HG03066 (cell line): Measurements from ENCODE around the gene RFXANK.
"Not testable (repeated sequence)": the region's sequence is repeated elsewhere in the genome, so short reads cannot be mapped to it uniquely, and the experiment has no call there.

Experiments used
- ATAC-seq: cut with Tn5 transposase; IDR thresholded peaks from one replicate; pipeline ENCODE4 v1.9.1; 2021; ENCODE audit warnings: low read depth; ENCODE audit not compliant: unreplicated experiment

The RFXANK gene, protein sequence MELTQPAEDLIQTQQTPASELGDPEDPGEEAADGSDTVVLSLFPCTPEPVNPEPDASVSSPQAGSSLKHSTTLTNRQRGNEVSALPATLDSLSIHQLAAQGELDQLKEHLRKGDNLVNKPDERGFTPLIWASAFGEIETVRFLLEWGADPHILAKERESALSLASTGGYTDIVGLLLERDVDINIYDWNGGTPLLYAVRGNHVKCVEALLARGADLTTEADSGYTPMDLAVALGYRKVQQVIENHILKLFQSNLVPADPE

DNA sequence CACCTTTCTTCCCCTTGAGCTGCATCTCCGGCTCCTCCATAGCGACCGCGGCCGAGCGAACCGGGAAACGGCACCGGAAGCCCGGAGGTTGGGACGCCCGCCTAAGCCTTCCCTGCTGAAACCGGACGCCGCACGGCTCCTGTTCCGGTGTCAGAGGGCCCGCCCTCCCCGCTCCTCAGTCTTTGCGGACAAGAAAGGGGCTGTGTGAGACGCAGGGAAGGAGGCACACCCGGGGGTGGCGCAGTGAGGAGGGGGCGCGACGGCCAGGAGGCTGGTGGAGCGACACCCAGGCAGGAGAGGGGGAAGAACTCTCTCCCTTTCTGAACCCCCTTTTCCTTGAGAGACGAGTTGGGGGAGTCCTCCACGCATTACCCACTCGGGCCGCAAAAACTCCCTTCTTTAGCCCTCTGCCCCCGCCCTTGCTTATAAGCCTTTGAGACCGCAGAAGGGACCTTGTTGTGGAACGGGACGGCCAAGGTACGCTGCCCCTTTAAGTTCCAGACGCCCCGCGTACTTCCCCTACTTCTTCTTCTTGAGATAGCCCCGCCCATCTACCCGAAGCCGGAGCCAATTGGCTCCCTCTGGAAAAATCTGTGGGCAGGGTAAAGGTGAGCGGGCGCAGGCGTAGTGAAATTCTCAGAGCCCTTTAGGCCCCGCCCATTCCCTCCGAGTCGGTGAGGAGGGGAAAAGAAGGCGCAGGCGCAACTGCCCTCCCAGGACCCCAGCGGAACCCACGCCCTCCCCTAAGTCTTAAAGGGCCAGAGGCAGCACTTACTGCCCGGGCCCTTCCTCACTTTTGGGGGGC, at the start of gene RFXANK, which contains the start of gene BORCS8:
TSS of gene RFXANK (plus strand) at position 181 of the 805 bp plus-strand sequence. CDS start 1,689 bp downstream, outside the sequence.
TSS of gene BORCS8 (minus strand) at position 75 of the 805 bp plus-strand sequence. CDS start at position 40, 35 bp downstream.
- peak; percentile 83 for ATAC-seq

DNA sequence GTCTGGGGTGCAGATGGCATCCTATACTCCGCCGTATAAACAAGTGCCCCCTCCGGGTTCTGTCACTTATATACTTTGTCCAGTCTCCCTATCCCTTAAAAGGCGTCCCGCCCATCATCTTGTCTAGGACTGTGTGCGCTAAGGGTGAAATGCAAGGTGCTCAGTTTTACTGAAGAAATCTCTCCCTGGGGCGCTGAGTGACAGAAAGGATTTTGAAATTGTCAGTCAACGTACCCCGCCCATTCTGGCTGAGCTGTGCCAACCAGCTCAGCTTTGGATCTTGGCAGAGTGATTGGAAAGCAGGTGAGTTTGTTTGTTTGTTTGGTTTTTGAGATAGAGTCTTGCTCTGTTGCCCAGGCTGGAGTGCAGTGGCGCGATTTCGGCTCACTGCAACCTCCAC, 49.7 kb upstream of the RFXANK start:
- no peak for ATAC-seq

DNA sequence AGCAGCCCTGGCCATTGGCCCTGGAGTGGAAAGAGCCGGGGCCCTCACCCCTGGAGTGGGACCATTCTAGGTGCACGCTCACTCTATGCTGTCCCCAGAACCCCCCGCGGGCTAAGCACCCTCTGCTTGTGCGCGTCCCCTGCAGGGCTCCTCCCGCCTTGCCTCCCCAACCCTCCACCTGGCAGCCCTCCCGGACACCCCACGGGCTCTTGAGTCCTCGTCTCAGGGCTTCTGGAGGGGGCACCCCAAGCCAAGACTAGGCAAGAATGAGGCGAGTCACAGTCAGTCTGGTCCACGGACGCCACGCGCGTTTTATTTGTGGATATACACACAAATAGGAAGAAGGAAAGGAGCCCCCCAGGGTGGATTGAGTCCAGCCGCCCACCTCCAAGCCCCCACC, 46.8 kb upstream of the RFXANK start:
- ATAC-seq: no peak

DNA sequence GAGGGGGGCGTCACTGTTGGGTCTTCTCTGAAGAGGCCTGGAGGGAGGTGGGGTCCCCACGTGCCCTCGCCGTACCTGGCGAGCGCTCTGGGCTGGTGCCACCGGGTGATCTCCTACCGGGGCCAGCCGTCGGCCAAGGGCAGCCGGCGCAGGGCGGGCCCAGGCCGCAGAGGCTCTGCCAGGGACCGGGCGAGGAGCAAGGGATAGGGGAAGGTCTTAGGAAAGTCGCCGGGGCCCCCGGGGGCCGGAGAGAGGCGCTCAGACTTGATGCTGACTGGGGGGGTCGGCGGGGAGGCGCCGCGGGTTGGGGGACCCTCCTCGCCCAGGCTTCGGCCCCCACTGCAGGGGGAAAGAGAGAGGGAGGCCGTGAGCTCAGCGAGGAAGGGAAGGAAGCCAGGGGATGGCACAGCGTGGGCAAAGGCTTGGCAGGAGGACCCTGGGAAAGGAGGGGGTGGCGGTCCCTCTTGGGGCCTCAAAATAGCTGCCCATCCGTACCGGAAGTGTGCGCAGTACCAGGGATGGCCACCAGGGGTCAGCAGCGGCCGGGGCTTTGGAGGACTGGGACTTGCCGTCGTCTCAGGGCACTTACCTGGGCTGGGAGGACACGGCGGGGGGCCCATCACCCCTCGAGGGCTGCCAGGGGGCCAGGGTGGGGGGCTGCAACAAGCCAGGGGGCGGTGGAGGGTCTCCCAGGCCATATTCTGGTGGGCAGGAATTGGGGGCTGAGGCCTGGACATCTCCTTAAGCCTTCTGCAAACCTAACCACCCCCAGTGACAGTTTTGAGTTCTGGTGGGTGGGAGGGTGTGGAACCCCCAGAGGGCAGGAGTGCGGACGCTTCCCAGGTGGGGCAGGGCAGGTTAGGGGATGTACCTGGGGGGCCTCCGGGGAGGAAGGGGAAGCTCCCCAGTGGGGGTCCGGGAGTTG, 46.1 kb upstream of the RFXANK start:
- no peak for ATAC-seq

DNA sequence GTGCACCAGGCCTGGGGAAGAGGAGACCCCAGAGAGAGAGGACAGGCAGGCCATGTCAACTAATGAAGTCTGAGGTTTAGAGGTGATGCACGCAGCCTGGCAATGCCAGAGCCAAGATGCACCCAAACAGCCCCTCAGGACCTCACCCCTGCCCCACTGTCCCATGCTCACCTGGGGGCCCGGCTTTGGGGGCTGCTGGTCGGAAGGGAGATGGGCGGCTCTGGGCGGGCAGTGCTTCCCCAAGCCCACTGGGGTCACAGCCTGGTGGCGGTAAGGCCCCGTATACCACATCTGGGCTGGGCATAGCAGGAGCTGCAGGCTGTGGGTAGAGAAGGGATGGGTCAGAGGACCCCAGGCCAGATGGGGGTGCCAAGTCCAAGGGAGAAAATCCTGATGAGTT, 45.2 kb upstream of the RFXANK start:
- ATAC-seq: no peak

DNA sequence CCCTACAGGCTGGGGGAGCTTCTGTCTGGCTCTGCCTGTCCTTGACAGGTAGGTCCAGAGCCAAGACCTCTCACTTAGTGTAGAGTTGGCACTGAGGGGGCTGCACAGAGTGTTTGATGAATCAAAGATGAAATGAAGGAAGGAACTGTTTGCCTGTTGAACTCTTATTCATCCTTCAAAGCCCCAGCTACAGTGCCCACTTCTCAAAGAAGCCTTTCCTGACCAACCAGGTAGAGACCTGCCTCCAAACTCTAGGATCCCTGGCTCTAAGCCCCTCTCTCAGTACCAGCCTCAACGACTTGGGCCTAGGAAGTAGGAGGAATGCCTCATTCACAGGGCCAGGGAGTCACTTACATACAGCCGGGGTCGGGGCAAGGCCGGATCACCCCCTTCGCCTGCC, 44.7 kb upstream of the RFXANK start:
- no peak for ATAC-seq

DNA sequence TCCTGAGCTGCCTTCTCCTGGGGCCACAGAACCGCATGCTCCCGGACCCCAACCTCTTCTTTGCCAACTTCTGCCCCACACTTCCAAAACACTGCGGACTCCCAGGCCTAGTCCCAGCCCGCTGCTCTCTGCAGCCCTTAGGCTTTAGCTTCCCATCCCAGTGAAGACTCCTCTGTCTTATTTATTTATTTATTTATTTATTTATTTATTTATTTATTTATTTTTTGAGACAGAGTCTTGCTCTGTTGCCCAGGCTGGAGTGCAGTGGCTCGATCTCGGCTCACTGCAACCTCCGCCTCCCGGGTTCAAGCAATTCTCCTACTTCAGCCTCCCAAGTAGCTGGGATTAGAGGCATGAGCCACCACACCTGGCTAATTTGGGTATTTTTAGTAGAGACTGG, 43.6 kb upstream of the RFXANK start:
- ATAC-seq: not testable (repeated sequence)

DNA sequence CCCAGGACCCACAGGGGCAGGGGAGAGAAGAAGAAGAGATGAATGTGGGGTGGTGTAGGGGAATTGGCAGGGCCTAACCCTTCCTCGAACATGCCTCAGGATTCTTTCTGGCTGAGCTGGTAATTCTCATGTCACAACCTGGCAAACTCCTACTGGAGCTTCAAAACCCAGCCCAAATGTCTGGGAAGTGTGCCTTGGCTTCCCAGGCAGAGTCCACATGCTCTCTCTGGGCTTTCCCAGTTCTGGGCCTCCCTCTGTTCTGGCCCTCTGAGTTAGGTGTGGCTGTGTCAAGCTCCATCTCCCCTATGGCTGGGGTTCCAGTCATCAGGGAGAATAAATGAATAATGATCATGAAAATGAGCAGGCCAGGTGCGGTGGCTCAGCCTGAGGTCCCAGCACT, 42.6 kb upstream of the RFXANK start:
- ATAC-seq: no peak

DNA sequence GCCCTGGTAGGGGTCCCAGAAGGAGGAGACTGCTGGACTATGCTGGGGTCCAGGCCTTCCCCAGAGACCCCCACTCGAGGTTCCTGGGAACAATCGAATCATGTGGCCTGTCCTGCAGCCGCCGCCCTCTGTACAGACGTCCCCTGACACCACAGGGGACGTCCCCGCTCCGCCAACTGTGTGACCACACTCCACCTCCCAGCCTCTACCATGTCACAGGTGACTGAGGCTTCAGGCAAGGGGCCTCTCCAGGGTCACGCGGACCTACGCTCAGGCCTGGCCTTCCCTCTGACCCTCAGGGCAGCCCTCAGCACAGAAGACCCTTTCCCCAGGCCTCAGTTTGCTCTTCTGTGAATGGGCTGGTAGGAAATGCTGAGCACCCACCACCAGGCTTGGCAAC, 40.6 kb upstream of the RFXANK start:
- ATAC-seq: no peak

DNA sequence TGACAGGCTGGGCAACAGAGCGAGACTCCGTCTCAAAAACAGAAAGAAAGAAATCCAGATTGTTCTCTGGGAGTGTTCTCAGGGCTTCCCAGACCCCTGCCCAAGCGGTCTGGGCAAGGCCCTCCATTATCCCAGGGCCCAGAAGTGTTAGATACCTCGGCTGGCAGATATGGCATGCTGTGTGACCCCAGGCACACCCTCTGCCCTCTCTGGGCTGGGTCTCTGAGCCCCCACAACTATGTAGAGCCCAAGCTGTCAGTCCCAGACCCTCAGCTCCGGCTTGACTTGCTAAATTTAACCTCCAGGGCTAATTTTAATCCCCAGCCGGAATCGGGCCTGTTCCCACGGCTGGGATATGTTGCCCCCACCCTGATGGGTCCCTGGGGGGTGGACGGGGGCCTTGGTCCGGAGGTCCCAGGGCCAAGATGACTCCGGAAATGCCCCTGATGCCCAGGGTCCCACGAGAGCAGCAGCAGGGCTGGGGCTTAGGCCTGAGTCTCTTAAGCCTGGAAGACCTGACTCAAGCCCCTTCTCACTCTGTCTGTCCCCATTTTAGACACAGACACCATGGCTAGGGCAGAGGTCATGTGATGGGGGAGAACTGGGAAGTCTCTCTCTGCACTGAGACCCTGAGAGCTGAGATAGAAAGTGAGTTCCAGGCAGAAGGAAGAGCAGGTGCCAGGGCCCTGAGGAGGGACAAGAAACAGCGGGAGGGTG, 39.2 kb upstream of the RFXANK start:
- ATAC-seq: no peak

DNA sequence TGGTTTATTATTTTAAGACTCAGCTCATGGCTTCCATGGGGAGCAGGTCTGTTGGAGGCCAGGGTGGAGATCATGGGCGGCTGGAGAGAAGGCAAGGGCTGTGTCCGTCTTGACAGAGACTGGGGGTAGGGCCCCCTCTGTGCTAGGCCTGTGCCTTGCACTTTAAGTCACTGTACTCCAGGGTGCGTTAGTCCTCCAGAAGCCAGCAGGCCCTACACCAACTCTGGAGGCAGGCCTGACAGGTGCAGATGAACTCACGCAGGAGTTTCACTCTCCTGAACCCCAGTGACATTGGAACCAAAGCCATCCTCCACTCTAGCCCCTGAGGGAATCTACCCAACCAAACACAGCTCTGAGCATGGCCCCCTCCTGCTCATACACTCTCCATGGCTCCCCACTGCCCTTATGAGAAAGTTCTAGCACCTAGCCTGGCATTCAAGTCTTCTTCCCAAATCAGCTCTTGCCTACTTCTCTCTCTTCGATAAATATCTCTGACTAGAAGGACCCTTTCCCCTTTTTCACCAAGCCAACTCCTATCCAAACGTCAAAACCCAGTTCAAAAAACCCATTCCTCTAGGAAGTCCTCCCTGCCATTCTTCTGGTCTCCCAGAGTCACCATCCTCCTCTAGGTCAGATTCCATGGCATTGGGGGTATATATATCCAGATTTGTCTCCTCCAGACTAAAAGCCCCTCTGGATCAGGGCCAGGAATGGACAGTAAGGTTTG, 37.1 kb upstream of the RFXANK start:
- no peak for ATAC-seq

DNA sequence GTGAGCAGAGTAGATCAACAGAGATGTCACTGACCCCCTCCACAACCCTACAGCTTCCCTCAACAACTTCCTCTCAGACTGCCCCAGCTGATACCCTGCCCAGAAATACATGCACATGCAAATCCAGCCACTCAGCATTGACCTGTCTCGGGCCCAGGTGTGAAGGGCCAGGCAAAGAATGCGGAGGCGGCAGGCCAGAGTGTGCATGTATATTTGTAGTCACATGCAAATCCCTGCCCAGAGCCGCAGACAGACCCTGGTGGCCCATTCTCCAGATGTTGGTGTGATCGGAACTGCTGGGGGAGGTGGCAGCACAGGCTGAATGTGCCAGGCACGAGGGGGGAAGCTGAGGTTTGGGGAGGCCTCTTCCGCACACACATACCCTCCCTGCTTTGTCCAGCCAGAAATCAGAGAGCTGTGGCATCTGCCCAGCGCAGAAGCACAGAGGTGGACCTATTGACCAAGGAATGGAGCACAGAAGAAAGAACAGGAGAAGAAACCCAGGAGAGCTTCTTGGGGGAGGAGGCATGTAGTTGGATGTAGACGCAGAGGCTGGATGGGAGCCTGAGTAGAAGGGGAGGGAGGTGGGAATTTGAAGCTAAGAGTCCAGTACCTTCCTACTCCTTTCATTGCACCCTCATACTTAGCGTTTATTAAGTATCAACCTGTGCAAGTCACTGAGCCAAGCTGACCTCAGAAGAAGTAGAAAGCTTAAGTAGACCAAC, 36.4 kb upstream of the RFXANK start:
- peak; percentile 64 for ATAC-seq

DNA sequence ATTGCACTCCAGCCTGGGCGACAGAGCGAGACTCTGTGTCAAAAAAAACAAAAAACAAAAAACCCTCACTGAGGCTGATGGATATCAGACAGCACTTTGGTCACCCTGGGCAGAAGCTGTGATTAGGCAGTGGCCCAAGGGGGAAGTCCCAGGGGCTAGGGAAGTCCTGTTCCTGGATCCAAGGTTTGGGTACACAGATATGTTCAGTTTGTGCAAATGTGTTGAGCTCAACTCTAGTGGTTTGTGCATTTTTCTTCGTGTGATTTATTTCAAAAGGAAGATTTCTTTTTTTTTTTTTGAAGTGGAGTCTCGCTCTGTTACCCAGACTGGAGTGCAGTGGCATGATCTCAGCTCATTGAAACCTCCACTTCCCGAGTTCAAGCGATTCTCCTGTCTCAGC, 34.2 kb upstream of the RFXANK start:
- no peak for ATAC-seq

DNA sequence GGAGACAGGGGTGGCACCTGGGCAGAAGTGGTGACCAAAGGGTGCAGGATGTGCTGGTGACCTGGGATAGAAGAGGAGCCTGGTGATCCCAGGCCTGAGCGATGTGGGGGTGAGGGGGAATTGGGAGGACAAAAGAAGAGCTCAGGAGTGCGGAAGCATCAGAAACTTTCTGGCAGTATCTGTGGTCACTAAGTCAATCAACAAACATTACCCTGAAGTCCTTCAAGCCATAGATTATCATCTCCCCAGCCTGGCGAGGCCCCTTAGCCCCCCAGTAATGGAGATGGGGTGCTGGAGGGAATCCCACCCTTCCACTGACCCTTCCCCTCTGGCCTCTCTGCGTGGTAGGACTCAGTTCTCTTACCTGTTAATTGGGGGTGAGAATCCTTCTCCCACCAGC, 32.5 kb upstream of the RFXANK start:
- no peak for ATAC-seq

DNA sequence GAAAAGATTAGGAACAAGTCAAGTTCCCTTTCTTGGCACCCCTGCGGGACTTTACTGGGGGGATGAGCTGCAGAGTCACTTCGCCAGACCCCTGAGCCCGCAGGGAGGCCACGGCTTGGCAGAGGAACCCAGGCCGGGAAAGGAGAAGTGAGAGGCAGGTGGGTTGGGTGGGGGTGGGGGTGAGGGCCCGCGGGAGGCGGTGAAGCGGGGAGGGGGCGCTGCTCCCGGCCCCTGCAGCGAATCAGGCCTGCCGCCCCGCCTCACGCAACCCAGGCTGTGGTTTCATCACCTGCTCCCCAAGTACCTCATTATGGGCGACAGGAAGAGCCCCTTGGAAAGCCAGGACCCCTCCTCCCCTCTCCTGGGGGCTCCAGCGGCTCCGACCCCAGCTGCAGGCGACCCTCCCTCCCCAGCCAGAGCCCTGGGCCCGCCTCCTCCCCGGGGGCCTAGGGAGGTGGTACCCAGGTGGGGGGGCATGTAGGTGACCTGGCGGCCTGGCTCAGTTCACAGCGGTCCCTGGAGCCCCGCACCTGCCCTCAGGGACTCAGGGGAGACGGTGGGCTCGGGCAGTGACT, 31.5 kb upstream of the RFXANK start:
- no peak for ATAC-seq

DNA sequence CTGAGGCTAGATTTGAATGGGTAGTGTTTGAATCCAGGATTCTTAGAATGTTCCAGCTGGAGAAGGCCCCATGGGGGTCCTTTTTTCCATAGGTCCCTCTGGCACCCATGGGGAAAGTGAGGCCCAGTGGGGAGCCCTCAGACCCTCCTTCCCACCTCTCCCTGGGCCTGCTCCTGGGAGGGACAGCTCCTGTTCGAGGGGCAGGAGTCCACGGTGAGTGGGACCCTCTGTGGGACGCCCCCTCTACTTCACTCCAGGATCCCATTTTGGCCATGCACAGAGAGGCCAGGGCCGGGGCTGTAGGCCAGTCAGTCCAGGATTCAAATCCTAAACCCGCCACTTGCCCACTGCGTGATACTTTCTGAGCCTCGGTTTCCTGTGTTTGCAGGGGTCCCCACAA, 29.6 kb upstream of the RFXANK start:
- ATAC-seq: no peak

DNA sequence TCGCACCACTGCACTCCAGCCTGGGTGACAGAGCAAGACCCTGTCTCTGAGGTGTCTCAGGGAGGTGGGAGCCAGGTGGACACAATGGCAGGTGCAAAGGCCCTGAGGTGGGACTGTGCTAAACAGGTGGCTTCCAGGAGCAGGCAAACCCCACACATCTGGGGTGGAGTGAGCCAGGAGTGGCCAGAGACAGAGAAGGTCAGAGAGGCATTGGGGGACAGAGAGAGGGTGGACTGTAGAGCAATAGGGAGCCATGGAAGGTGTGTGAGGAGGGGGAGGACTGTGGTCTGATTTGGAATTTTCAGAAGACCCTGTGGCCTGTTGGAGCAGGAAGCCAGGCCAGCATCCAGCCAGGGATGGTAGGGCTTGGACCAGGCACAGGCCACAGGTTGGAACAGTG, 26.7 kb upstream of the RFXANK start:
- ATAC-seq: no peak

DNA sequence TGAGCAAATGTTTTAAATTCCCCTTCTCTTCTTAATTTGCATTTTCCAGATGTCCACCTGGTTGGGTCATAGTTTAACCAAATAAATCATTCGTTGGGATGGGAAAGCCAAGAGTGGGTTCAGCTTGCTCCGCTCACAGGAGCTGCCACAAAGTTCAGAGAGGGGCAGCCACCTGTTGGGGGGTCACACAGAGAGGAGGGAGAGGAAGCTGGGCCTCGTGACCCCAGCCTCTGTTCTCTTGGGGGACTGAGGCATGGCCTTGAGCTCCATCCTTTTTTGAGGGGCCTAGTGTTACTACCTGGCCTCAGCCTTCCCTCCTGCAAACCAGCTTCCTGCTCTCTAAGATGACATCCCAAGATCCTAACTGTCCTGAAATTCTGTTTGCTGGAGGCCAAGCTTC, 24.4 kb upstream of the RFXANK start:
- no peak for ATAC-seq
